Measurements from ENCODE around the gene IQCM.

IQCM gene

GRCh38 chr4:149353241-149353640, 462.4 kb downstream of the IQCM start (continued):
- TF ChIP-seq, protein P1, sequence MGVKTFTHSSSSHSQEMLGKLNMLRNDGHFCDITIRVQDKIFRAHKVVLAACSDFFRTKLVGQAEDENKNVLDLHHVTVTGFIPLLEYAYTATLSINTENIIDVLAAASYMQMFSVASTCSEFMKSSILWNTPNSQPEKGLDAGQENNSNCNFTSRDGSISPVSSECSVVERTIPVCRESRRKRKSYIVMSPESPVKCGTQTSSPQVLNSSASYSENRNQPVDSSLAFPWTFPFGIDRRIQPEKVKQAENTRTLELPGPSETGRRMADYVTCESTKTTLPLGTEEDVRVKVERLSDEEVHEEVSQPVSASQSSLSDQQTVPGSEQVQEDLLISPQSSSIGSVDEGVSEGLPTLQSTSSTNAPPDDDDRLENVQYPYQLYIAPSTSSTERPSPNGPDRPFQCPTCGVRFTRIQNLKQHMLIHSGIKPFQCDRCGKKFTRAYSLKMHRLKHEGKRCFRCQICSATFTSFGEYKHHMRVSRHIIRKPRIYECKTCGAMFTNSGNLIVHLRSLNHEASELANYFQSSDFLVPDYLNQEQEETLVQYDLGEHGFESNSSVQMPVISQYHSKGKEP (tag by site-specific recombination; IDR thresholded peaks at IDR 0.05) = no peak

DNA sequence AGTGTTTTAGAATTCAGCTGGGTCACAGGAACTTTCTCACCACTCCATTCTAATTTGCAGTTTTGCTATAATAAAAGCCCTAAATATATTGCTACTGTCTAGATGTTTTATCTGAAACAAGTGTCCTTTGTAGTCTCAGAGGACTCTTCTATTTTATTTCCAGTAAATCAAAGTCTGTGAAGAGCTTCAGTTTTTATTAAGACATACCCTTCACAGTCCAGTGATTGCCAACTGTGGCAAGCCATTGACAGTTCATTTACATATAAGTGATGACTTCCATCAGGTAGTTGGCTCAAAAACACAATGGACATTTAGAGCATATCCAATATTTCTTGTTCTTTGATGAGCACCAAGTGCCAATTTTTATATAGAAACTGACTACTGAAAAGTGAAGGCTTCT, 466.1 kb downstream of the IQCM start:
- H3K36me3 ChIP-seq (ENCODE audit: control insufficient read depth in 2 of 2, insufficient read depth in 1 of 2, low read length in 2 of 2) = no peaks in the 10 kb centered on the region
- POLR2A ChIA-PET = no interaction called here
- no peaks in the 10 kb centered on the region for H3K9me3 ChIP-seq (ENCODE audit: control insufficient read depth, insufficient read depth, low read depth, low read length)
- H3K27ac ChIP-seq (ENCODE audit: extremely low read depth, low read depth, low read length) = no peak overlapping the region
- no peaks in the 10 kb centered on the region for H3K4me1 ChIP-seq (ENCODE audit: control insufficient read depth, insufficient read depth, low read length)
- no peak overlapping the region for H3K4me3 ChIP-seq (ENCODE audit: low read depth, low read length)
- TF ChIP-seq, protein P2, sequence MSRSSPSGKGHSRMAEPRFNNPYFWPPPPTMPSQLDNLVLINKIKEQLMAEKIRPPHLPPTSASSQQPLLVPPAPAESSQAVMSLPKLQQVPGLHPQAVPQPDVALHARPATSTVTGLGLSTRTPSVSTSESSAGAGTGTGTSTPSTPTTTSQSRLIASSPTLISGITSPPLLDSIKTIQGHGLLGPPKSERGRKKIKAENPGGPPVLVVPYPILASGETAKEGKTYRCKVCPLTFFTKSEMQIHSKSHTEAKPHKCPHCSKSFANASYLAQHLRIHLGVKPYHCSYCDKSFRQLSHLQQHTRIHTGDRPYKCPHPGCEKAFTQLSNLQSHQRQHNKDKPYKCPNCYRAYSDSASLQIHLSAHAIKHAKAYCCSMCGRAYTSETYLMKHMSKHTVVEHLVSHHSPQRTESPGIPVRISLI (tag by site-specific recombination; IDR thresholded peaks at IDR 0.05) = no peak
- TF ChIP-seq ZNF488 (tag by site-specific recombination; IDR thresholded peaks at IDR 0.05) = no peak
- no peak for TF ChIP-seq SP2 (tag by site-specific recombination; IDR thresholded peaks at IDR 0.05)
- no peak for TF ChIP-seq ZNF426 (tag by site-specific recombination; IDR thresholded peaks at IDR 0.05)
- TF ChIP-seq GLI4 (tag by site-specific recombination; IDR thresholded peaks at IDR 0.05) = no peak
- TF ChIP-seq REST (tag by site-specific recombination; IDR thresholded peaks at IDR 0.05) = no peak
- TF ChIP-seq ZNF16 (tag by site-specific recombination; IDR thresholded peaks at IDR 0.05; ENCODE audit: low read depth) = no peak
- no peak for TF ChIP-seq MZF1 (tag by site-specific recombination; IDR thresholded peaks at IDR 0.05; ENCODE audit: borderline replicate concordance)
- CTCF ChIA-PET = interaction anchor here (0.7 kb wide), 1 partner anchor 22 kb away, joined by 3 read pairs; no protein-coding TSS in a partner anchor

- no peak overlapping the region for H3K27ac ChIP-seq (ENCODE audit: extremely low read depth, low read depth, low read length)
- CTCF ChIA-PET = interaction anchor here (0.5 to 0.6 kb wide), 2 partner anchors 11 to 443 kb away, joined by 3 to 5 read pairs; no protein-coding TSS in a partner anchor
- H3K36me3 ChIP-seq (ENCODE audit: control insufficient read depth in 2 of 2, insufficient read depth in 1 of 2, low read length in 2 of 2) = no peaks in the 10 kb centered on the region
- H3K4me3 ChIP-seq (ENCODE audit: low read depth, low read length) = no peak overlapping the region
- POLR2A ChIA-PET = no interaction called here
- no peaks in the 10 kb centered on the region for H3K9me3 ChIP-seq (ENCODE audit: control insufficient read depth, insufficient read depth, low read depth, low read length)
- H3K4me1 ChIP-seq (ENCODE audit: control insufficient read depth, insufficient read depth, low read length) = no peaks in the 10 kb centered on the region
- TF ChIP-seq ZNF571 (tag by site-specific recombination; IDR thresholded peaks at IDR 0.05) (no peak), ZNF404 (tag by site-specific recombination; IDR thresholded peaks at IDR 0.05) (no peak), ZBTB8A (tag by site-specific recombination; IDR thresholded peaks at IDR 0.05) (no peak), AEBP2 (tag by site-specific recombination; IDR thresholded peaks at IDR 0.05; ENCODE audit: borderline replicate concordance) (no peak), ZNF624 (tag by site-specific recombination; IDR thresholded peaks at IDR 0.05) (no peak), ZNF707 (tag by site-specific recombination; IDR thresholded peaks at IDR 0.05) (no peak)
- TF ChIP-seq, protein P3, sequence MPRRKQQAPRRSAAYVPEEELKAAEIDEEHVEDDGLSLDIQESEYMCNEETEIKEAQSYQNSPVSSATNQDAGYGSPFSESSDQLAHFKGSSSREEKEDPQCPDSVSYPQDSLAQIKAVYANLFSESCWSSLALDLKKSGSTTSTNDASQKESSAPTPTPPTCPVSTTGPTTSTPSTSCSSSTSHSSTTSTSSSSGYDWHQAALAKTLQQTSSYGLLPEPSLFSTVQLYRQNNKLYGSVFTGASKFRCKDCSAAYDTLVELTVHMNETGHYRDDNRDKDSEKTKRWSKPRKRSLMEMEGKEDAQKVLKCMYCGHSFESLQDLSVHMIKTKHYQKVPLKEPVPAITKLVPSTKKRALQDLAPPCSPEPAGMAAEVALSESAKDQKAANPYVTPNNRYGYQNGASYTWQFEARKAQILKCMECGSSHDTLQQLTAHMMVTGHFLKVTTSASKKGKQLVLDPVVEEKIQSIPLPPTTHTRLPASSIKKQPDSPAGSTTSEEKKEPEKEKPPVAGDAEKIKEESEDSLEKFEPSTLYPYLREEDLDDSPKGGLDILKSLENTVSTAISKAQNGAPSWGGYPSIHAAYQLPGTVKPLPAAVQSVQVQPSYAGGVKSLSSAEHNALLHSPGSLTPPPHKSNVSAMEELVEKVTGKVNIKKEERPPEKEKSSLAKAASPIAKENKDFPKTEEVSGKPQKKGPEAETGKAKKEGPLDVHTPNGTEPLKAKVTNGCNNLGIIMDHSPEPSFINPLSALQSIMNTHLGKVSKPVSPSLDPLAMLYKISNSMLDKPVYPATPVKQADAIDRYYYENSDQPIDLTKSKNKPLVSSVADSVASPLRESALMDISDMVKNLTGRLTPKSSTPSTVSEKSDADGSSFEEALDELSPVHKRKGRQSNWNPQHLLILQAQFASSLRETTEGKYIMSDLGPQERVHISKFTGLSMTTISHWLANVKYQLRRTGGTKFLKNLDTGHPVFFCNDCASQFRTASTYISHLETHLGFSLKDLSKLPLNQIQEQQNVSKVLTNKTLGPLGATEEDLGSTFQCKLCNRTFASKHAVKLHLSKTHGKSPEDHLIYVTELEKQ (tag by site-specific recombination; IDR thresholded peaks at IDR 0.05; ENCODE audit: borderline replicate concordance) = no peak
Measured at GRCh38 chr4:149347139-149347538, 468.5 kb downstream of the IQCM start.
